Left ventricle myocardium inferior (tissue), 1 donor: Measurements from ENCODE around the gene IFT122. TPM values are rescaled to one million over a fixed set of nuclear protein-coding genes. Genes with fewer than 3 reads are reported as not detected.
A peak's percentile ranks its signal among the peaks of the same experiment; 100 is the strongest.

Experiments
- DNase-seq: peaks from one replicate; pipeline ENCODE4 v3.0.0-alpha.2; 2020
- H3K27ac ChIP-seq: fragments of 200-600 bp; replicated peaks from 2 replicates; pipeline ENCODE4 v1.8.0; 2021
- H3K27me3 ChIP-seq: fragments of 200-600 bp; 2 replicates; pipeline ENCODE4 v1.8.0; 2021; ENCODE audit warnings: low read depth
- H3K36me3 ChIP-seq: fragments of 200-600 bp; 2 replicates; pipeline ENCODE4 v1.8.0; 2021
- H3K4me1 ChIP-seq: fragments of 200-600 bp; 2 replicates; pipeline ENCODE4 v1.8.0; 2021
- H3K4me3 ChIP-seq: fragments of 200-600 bp; 2 replicates; pipeline ENCODE4 v1.8.0; 2021; ENCODE audit warnings: mild to moderate bottlenecking, moderate library complexity
- H3K9me3 ChIP-seq: fragments of 200-600 bp; replicated peaks from 2 replicates; pipeline ENCODE4 v1.8.0; 2021
- intact Hi-C: fragments of 100-400 bp; cut with micrococcal nuclease; formaldehyde crosslinking; loops from one replicate; pipeline ENCODE4 v1.11.0; 2022
- total RNA-seq: library from RNA; stranded (reverse); fragmentation: NEBNext Ultra II Directional; extraction: Animal tissue kit (Norgen Biotek cat#: 25700); gene quantifications from one replicate; pipeline ENCODE4 v1.2.1, GENCODE V29; 2021
- TF ChIP-seq, protein P1 (sequence below): fragments of 200-600 bp; IDR thresholded peaks from 2 replicates; pipeline ENCODE4 v1.8.0; 2021; ENCODE audit warnings: antibody characterized with exemption, mild to moderate bottlenecking, borderline replicate concordance
- donor health status: DM: no; HTN: yes; CAD: no; lungs with severe emphysema.

The IFT122 gene
- total RNA-seq, 1 donor from 2014 or later: 16.5 TPM

DNA sequence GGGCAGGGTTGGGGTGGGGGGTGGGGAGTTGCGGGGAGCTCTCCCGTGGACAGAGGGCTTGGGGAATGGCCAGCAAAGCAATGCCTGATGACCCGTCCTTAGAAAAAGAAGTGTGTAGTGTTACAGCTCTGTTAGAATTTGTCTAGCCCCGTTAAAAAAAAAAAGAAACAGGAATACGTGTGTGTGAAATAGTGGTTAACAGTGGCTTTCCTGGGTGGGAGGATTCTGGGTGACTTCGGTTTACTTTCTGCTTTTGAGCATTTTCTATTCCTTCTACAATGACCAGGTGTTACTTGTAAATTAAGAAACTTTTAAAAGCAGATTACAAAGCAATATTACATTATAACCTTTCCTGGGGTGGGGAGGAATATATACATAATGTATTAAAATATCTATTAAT lies 127.9 kb downstream of the IFT122 start:
- intact Hi-C loops: no loop called here
- Histone ChIP-seq H3K36me3 (peaks cover 93% of the 10 kb centered on the region), H3K4me3 (no peak overlapping the region), H3K27me3 (no peaks in the 10 kb centered on the region), H3K4me1 (peaks cover 54% of the 10 kb centered on the region), H3K9me3 (no peaks in the 10 kb centered on the region), H3K27ac (peak overlapping the region; percentile 93)
- no peak for DNase-seq
- TF ChIP-seq, protein P1, sequence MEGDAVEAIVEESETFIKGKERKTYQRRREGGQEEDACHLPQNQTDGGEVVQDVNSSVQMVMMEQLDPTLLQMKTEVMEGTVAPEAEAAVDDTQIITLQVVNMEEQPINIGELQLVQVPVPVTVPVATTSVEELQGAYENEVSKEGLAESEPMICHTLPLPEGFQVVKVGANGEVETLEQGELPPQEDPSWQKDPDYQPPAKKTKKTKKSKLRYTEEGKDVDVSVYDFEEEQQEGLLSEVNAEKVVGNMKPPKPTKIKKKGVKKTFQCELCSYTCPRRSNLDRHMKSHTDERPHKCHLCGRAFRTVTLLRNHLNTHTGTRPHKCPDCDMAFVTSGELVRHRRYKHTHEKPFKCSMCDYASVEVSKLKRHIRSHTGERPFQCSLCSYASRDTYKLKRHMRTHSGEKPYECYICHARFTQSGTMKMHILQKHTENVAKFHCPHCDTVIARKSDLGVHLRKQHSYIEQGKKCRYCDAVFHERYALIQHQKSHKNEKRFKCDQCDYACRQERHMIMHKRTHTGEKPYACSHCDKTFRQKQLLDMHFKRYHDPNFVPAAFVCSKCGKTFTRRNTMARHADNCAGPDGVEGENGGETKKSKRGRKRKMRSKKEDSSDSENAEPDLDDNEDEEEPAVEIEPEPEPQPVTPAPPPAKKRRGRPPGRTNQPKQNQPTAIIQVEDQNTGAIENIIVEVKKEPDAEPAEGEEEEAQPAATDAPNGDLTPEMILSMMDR: no peak

DNA sequence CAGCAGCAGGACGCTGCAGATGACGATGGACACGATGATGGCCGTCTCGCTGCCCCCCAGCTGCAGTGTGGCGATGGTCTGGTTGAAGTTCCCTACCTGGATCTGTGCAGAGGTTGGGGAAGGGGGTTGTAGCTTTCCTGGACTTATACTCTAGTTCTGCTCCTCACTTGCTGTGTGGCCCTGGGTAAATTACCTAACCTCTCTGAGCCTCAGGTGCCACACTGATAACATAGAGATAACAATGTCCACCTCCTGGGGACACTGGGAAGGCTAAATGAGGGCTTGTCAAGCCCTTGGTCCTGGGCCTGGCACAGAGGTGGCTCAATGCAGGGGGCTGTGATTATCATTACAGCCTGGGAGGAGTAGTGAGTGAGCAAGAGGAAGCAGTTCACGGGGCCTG lies 129.8 kb downstream of the IFT122 start:
- Histone ChIP-seq H3K36me3 (peaks cover 95% of the 10 kb centered on the region), H3K27me3 (no peaks in the 10 kb centered on the region), H3K27ac (no peak overlapping the region), H3K9me3 (no peaks in the 10 kb centered on the region), H3K4me1 (peaks cover 35% of the 10 kb centered on the region), H3K4me3 (no peak overlapping the region)
- DNase-seq: no peak
- TF ChIP-seq, protein P1: no peak
- intact Hi-C loops: no loop called here

Other genes starting within 250 kb of the IFT122 start
- gene COPG1, start 190.6 kb upstream of the IFT122 start, total RNA-seq: 86.1 TPM
- 38.5 TPM for gene HMCES, start 161.4 kb upstream of the IFT122 start, total RNA-seq
- gene EFCAB12, start 11.6 kb upstream of the IFT122 start, total RNA-seq: not detected
- gene MBD4, start 276 bp upstream of the IFT122 start, total RNA-seq: 18.8 TPM
- not detected for gene RHO, start 88.4 kb downstream of the IFT122 start, total RNA-seq
- not detected for gene H1-8, start 103.0 kb downstream of the IFT122 start, total RNA-seq
- gene PLXND1, start 166.5 kb downstream of the IFT122 start, total RNA-seq: 45.5 TPM